Suprapubic skin (tissue), 3 donors: ENCODE data around the gene SPOCK1.

Experiments
- POLR2A ChIP-seq, 2 donors: fragments of 450-650 bp; IDR thresholded peaks; one replicate each; pipeline ENCODE4 v1.6.1; 2017; ENCODE audit warnings: antibody characterized with exemption in 2 of 2, mild to moderate bottlenecking in 2 of 2, moderate library complexity in 2 of 2
- TF ChIP-seq, protein P1 (sequence below), 2 donors: fragments of 200-600 bp in 1 of 2; fragments of 450-650 bp in 1 of 2; sonication (generic) in 1 of 2; IDR thresholded peaks; one replicate each; pipeline ENCODE4 v1.5.1; 2016 to 2019; ENCODE audit warnings: antibody characterized with exemption in 2 of 2, mild to moderate bottlenecking in 1 of 2, moderate library complexity in 1 of 2

GRCh38 chr5:137325721-137326120 lies 173.4 kb downstream of the SPOCK1 start:
- no peak for TF ChIP-seq POLR2A (IDR thresholded peaks at IDR 0.05)
- TF ChIP-seq, protein P1, sequence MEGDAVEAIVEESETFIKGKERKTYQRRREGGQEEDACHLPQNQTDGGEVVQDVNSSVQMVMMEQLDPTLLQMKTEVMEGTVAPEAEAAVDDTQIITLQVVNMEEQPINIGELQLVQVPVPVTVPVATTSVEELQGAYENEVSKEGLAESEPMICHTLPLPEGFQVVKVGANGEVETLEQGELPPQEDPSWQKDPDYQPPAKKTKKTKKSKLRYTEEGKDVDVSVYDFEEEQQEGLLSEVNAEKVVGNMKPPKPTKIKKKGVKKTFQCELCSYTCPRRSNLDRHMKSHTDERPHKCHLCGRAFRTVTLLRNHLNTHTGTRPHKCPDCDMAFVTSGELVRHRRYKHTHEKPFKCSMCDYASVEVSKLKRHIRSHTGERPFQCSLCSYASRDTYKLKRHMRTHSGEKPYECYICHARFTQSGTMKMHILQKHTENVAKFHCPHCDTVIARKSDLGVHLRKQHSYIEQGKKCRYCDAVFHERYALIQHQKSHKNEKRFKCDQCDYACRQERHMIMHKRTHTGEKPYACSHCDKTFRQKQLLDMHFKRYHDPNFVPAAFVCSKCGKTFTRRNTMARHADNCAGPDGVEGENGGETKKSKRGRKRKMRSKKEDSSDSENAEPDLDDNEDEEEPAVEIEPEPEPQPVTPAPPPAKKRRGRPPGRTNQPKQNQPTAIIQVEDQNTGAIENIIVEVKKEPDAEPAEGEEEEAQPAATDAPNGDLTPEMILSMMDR (IDR thresholded peaks at IDR 0.05), result no peak
